GM23248 (cell line): ENCODE data around the gene ACTN4. TPM values are rescaled to one million over a fixed set of nuclear protein-coding genes. Genes with fewer than 3 reads are reported as not detected.

Source experiments
- DNase-seq: peaks from one replicate; pipeline ENCODE4 v3.0.0-alpha.2; 2015
- H2AFZ ChIP-seq: fragments of 200-600 bp; sonication (generic); 2 replicates; pipeline ENCODE4 v1.6.1; 2016; ENCODE audit warnings: antibody characterized with exemption
- H3F3A ChIP-seq: fragments of 200-600 bp; sonication (generic); 2 replicates; pipeline ENCODE4 v1.6.1; 2016; ENCODE audit warnings: mild to moderate bottlenecking, antibody characterized with exemption, mixed run types; ENCODE audit not compliant: insufficient read depth
- H3K27ac ChIP-seq: fragments of 200-600 bp; sonication (generic); 2 replicates; pipeline ENCODE4 v1.5.1; 2016; ENCODE audit warnings: mild to moderate bottlenecking
- H3K27me3 ChIP-seq: fragments of 200-600 bp; sonication (generic); replicated peaks from 2 replicates; pipeline ENCODE4 v1.6.1; 2016; ENCODE audit warnings: mild to moderate bottlenecking; ENCODE audit not compliant: insufficient read depth
- H3K36me3 ChIP-seq: fragments of 200-600 bp; sonication (generic); 2 replicates; pipeline ENCODE4 v1.6.1; 2016; ENCODE audit warnings: low read depth, mild to moderate bottlenecking
- H3K4me1 ChIP-seq: fragments of 200-600 bp; sonication (generic); 2 replicates; pipeline ENCODE4 v1.6.1; 2016; ENCODE audit warnings: mild to moderate bottlenecking; ENCODE audit not compliant: insufficient read depth
- H3K4me2 ChIP-seq: fragments of 200-600 bp; sonication (generic); one replicate; pipeline ENCODE4 v1.6.1; 2016; ENCODE audit warnings: mild to moderate bottlenecking; ENCODE audit not compliant: unreplicated experiment
- H3K4me3 ChIP-seq: fragments of 200-600 bp; sonication (generic); 2 replicates; pipeline ENCODE4 v1.5.1; 2016; ENCODE audit warnings: mild to moderate bottlenecking
- H3K79me2 ChIP-seq: fragments of 200-600 bp; sonication (generic); 2 replicates; pipeline ENCODE4 v1.6.1; 2016; ENCODE audit warnings: mild to moderate bottlenecking; ENCODE audit not compliant: insufficient read depth
- H3K9ac ChIP-seq: fragments of 200-600 bp; sonication (generic); 2 replicates; pipeline ENCODE4 v1.6.1; 2016; ENCODE audit warnings: mild to moderate bottlenecking
- H3K9me2 ChIP-seq: fragments of 200-600 bp; sonication (generic); 2 replicates; pipeline ENCODE4 v1.6.1; 2016; ENCODE audit warnings: mixed run types, mild to moderate bottlenecking, moderate library complexity; ENCODE audit not compliant: insufficient read depth
- H3K9me3 ChIP-seq: fragments of 200-600 bp; sonication (generic); one replicate; pipeline ENCODE4 v1.6.1; 2017; ENCODE audit warnings: low read depth
- H4K20me1 ChIP-seq: fragments of 200-600 bp; sonication (generic); 2 replicates; pipeline ENCODE4 v1.6.0; 2016; ENCODE audit not compliant: insufficient read depth
- EZH2 ChIP-seq: fragments of 200-600 bp; sonication (generic); IDR thresholded peaks from 2 replicates; pipeline ENCODE4 v1.6.1; 2018; ENCODE audit warnings: antibody characterized with exemption, mild to moderate bottlenecking; ENCODE audit not compliant: insufficient read depth, poor library complexity, severe bottlenecking
- EZH2phosphoT487 ChIP-seq: fragments of 200-600 bp; sonication (generic); IDR thresholded peaks from 2 replicates; pipeline ENCODE4 v1.6.1; 2018; ENCODE audit warnings: antibody characterized with exemption, moderate library complexity, mild to moderate bottlenecking, low read depth; ENCODE audit not compliant: insufficient read depth
- WGBS, 2 experiments: methylation state at CpG; one replicate each; pipeline ENCODE4 v1.1.6; 2015 to 2017; ENCODE audit warnings: low lambda C conversion rate in 2 of 2, low coverage in 1 of 2; ENCODE audit errors: missing lambda C conversion rate in 2 of 2; 5-methylcytosine and 5-hydroxymethylcytosine counted together
- in situ Hi-C: fragments of 300-500 bp; cut with MboI; formaldehyde crosslinking; loops from 2 replicates; pipeline ENCODE4 v1.15.0; 2020
- polyA plus RNA-seq: library from polyadenylated mRNA; unstranded; fragments of >200 nt; fragmentation: Nextera tagmentation; extraction: Ambion mirVana; gene quantifications from 2 replicates; pipeline ENCODE4 v1.2.1, GENCODE V29; 2016
- total RNA-seq: library from RNA; depleted of rRNA; stranded (reverse); fragments of >200 nt; shearing (Covaris generic); gene quantifications from 2 replicates; pipeline ENCODE4 v1.2.3, GENCODE V29; 2014

ACTN4 gene
- total and polyA plus RNA-seq, 2 experiments from 2014 or later: 84.6 to 477 TPM

DNA sequence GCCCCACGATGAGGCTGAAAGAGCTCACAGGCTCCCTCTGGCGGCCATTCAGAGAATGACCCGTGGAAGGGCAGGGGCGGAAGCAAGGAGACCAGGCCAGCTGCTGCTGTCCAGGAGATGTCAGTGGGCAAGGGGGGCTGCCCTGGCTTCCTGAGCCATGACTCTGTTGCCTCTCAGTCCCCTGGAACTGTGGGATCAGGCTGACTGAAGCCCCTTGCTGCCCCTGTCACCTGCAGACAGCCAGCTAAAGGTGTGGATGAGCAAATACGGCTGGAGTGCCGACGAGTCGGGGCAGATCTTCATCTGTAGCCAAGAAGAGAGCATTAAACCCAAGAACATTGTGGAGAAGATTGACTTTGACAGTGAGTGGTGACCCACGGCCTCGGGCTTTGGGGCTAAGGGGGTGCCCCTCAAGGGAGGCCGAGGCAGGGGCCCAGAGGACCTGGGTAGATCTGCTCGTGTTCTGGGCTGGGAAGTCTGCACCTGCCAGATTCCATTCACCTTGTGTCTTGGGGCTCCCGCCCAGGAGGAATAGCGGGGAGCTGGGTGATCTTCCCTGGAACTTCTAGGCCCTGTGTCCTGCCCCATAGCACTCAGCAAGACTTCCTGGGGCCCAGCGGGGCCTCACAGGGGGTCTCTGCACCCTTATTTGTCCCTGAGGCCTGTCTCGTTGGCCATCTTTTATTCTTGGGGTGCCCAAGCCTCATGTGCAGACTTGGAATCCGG is 12.5 kb upstream of the ACTN4 start:
- H3F3A ChIP-seq: 0 out of 2 replicates have a peak, but pooled peaks cover 4% of the 10 kb centered on the region
- H3K4me2 ChIP-seq: no peak overlapping the region
- H2AFZ ChIP-seq: no peak overlapping the region
- H3K79me2 ChIP-seq: no peaks in the 10 kb centered on the region
- H3K27me3 ChIP-seq: no peaks in the 10 kb centered on the region
- peak; percentile 67 for DNase-seq
- no peak overlapping the region for H3K4me3 ChIP-seq
- H3K9me2 ChIP-seq: no peaks in the 10 kb centered on the region
- 63 to 66% methylated on average over 17 of the region's 17 CpGs for WGBS, 2 experiments
- H3K9me3 ChIP-seq: no peaks in the 10 kb centered on the region
- H3K36me3 ChIP-seq: peaks cover 3% of the 10 kb centered on the region; the same call in 1 of the 2 replicates
- TF ChIP-seq EZH2phosphoT487 (no peak), EZH2 (no peak)
- H4K20me1 ChIP-seq: no peaks in the 10 kb centered on the region
- H3K27ac ChIP-seq: no peak overlapping the region
- in situ Hi-C loops: loop anchor here (10.0 kb wide), 1 partner anchor 220 kb away; no protein-coding TSS in a partner anchor
- no peaks in the 10 kb centered on the region for H3K4me1 ChIP-seq
- no peak overlapping the region for H3K9ac ChIP-seq

DNA sequence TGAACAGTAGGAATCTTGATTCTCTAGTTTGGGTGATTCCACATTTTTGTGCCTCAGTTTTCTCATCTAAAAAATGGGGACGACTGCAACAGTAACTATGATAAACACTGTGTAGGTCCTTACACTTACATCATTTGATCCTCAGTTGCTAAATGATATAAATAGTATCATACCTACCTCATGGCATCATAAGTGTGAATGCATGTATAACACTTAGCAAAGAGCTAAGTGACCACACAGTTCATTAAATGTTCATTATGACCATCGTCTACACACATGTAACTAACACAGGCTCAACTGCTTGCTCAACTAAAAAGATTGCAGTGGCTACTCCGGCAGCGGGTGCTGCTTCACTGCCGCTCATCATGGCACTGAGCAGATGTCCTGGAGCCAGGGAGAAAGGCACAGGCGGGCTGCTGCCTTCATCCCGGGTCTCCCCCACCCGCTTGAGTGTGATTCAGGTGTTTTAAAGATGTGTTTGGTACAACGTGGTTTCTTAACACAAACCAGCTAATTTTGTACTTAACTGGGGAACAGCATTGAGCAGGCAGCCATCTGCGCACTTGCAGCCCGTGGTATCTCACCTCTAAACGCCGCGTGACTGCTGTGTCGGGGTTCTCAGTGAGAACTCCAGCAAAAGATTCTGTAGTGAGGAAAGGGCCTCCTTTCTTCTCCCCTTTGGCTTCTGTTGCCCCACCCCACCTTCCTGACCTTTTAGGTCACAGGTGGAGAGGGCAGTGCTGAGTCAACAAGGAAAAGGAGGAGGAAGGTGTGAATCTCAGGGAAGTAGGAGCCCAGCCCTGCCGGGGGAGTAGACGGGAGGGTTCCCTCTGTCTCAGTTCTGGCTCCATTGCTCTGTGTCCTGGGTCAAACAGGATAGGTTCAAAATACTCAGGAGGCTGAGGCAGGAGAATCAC is 11.7 kb upstream of the ACTN4 start:
- Histone ChIP-seq H3K27me3 (no peaks in the 10 kb centered on the region), H3K4me1 (no peaks in the 10 kb centered on the region), H4K20me1 (no peaks in the 10 kb centered on the region), H2AFZ (no peak overlapping the region), H3K9me2 (no peaks in the 10 kb centered on the region), H3K36me3 (peaks cover 3% of the 10 kb centered on the region; the same call in 1 of the 2 replicates), H3F3A (0 out of 2 replicates have a peak, but pooled peaks cover 4% of the 10 kb centered on the region), H3K27ac (no peak overlapping the region), H3K9me3 (no peaks in the 10 kb centered on the region), H3K4me3 (no peak overlapping the region), H3K9ac (no peak overlapping the region), H3K4me2 (no peak overlapping the region), H3K79me2 (no peaks in the 10 kb centered on the region)
- DNase-seq: no peak
- TF ChIP-seq EZH2: no peak
- no peak for TF ChIP-seq EZH2phosphoT487
- in situ Hi-C loops: loop anchor here (10.0 kb wide), 1 partner anchor 221 kb away; no protein-coding TSS in a partner anchor
- 84 to 85% methylated on average over 17 of the region's 17 CpGs for WGBS, 2 experiments

DNA sequence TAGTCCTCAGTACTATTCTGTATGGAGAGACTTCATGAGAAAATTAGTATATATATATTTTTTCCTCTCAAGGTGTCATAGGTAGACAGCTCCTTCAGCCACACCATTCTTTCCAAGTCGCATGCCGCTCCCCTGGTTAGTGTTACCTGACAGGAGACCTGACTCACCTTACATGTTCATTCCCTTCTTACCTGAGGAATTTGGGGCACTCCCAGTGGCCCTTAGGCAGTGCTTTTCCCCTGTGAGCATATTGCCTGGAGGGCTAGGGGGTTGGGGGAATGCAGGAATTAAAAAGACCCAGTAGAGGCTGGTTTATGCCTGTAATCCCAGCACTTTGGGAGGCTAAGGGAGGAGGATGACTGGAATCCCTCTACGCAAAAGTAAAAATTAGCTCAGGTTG is 9.0 kb upstream of the ACTN4 start:
- Histone ChIP-seq H4K20me1 (no peaks in the 10 kb centered on the region), H3K9ac (no peak overlapping the region), H3K9me3 (no peaks in the 10 kb centered on the region), H2AFZ (no peak overlapping the region), H3K4me3 (no peak overlapping the region), H3K36me3 (no peaks in the 10 kb centered on the region), H3K4me1 (no peaks in the 10 kb centered on the region), H3K4me2 (no peak overlapping the region), H3K9me2 (no peaks in the 10 kb centered on the region), H3K79me2 (no peaks in the 10 kb centered on the region), H3K27me3 (no peaks in the 10 kb centered on the region), H3F3A (no peaks in the 10 kb centered on the region), H3K27ac (no peak overlapping the region)
- WGBS, 2 experiments: 81 to 85% methylated on average over 3 of the region's 3 CpGs
- TF ChIP-seq EZH2phosphoT487 (no peak), EZH2 (no peak)
- DNase-seq: no peak
- in situ Hi-C loops: loop anchor here (10.0 kb wide), 1 partner anchor 224 kb away; no protein-coding TSS in a partner anchor

DNA sequence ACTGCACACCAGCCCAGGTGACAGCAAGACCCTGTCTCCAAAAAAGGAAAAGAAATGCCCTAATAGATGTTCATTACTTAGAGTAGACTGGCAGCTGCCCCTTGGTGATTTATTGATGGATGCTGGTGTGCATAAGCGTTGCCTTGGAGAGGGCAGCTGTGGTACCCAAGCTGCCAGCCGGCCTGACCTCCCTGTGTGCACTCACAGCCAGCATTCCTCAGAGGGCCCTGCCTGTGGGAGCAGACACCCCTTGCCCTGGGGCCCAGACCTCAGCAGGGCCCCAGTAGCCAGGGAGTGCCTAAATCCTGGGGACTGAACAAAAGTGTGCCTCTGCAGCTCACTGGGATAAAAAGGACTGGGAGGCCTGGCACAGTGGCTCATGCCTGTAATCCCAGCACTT is 7.8 kb upstream of the ACTN4 start:
- H3K27me3 ChIP-seq: no peaks in the 10 kb centered on the region
- TF ChIP-seq EZH2phosphoT487: no peak
- no peak for TF ChIP-seq EZH2
- no peaks in the 10 kb centered on the region for H3K9me2 ChIP-seq
- H3K79me2 ChIP-seq: no peaks in the 10 kb centered on the region
- in situ Hi-C loops: loop anchor here (10.0 kb wide), 1 partner anchor 225 kb away; no protein-coding TSS in a partner anchor
- H4K20me1 ChIP-seq: no peaks in the 10 kb centered on the region
- no peak overlapping the region for H2AFZ ChIP-seq
- no peak overlapping the region for H3K4me2 ChIP-seq
- H3K36me3 ChIP-seq: no peaks in the 10 kb centered on the region
- H3K9ac ChIP-seq: no peak overlapping the region
- H3K9me3 ChIP-seq: no peaks in the 10 kb centered on the region
- no peaks in the 10 kb centered on the region for H3F3A ChIP-seq
- H3K27ac ChIP-seq: no peak overlapping the region
- H3K4me3 ChIP-seq: no peak overlapping the region
- no peaks in the 10 kb centered on the region for H3K4me1 ChIP-seq
- DNase-seq: no peak
- 94 to 97% methylated on average over 2 of the region's 2 CpGs for whole genome bisulfite sequencing, 2 experiments
